Left cardiac atrium (tissue), 4 donors: Measurements from ENCODE around the gene ABCC8. TPM values are rescaled to one million over a fixed set of nuclear protein-coding genes. Genes with fewer than 3 reads are reported as not detected.

ENCODE experiments used
- ATAC-seq, 2 donors: fragments of 200-7000 bp; cut with Tn5 transposase; one replicate each; pipeline ENCODE4 v1.9.1; 2020; ENCODE audit warnings: mild to moderate bottlenecking in 2 of 2, moderate library complexity in 2 of 2
- DNase-seq: peaks from one replicate; pipeline ENCODE4 v3.0.0-alpha.2; 2020
- intact Hi-C, 2 donors: fragments of 100-400 bp; cut with DNase I; formaldehyde crosslinking; loops; one replicate each; pipeline versions ENCODE4 v1.14.1 to v1.15.1; 2022 to 2023
- total RNA-seq, 2 donors: library from RNA; stranded (reverse); fragmentation: NEBNext Ultra II Directional; extraction: Animal tissue kit (Norgen Biotek cat#: 25700); gene quantifications; one replicate each; pipeline ENCODE4 v1.2.1, GENCODE V29; 2021
- donor health status: DM: no; HTN: yes; CAD: no.
- donor health status: DM: no; HTN: yes; CAD: no; lungs with severe emphysema.
- donor health status: DM: yes; HTN: yes; CAD: no.
- donor health status: Dilated cardiomyopathy.

ABCC8 gene
- total RNA-seq, 2 donors from 2014 or later: 0.99 to 1.9 TPM

DNA sequence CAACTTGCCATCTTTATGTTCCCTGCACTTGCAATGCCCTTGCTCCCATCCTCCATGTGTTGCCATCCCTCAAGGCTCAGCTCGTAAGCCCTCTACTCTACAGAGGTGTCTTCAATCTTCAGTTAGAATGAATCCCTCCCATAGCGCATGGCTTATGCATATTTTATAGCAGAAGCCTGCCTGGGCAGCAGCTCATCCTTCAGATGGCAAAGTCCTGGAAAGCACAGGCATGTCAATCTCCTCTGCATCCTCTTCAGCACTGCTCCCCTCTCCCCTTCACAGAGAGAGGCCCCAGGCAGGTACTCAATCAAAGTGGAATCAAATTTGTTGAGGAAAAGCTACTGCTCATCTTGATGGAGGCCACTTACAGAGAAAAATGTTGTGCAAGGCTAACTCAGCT is 31.1 kb upstream of the ABCC8 start:
- no peak for ATAC-seq

DNA sequence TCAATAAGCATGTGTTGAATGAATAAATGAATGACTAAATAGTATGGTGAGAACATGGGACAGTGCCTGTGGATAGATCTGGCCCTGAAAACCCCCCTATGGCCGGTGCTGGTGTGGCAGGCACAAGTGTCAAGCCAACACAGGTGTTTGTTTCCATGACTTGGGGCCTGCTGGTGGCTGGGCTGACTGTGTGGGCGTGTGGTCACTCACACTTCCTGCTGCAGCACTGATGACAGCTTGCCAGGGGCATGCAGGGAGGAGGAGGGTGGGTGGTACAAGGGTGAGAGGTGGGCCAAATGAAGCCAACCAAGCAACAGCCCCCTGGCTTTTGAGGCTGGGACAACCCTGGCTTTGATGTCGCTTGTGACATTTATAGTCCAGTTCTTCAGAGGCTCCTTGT is 30.3 kb upstream of the ABCC8 start:
- intact Hi-C loops: loop anchor here (5.0 to 10.0 kb wide), 2 partner anchors 272 to 275 kb away; no protein-coding TSS in a partner anchor
- DNase-seq (no peak), ATAC-seq (no peak)

More for the DNA sequence above, 31.1 kb upstream of the ABCC8 start:
- DNase-seq: no peak
- intact Hi-C loops: loop anchor here (5.0 to 10.0 kb wide), 2 partner anchors 273 to 275 kb away; no protein-coding TSS in a partner anchor

DNA sequence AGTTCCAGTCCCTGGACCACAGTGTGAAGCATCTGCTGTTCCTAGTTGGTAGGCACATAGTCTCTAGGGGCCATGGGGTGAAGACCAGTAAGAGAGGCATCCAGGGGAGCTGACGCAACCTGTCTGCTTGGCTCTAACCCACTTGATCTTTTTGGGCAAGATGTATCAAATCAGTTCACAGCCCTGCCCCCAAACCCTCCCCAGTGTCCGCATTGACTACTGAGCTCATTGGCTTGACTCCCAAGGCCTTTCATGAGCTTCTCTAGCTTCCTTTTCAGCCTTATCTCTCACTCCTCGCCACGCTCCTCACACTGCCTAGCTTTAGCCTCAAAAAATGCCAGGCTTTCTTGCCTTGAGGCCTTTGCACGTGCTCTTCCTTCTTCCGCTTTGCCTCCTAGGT is 29.7 kb upstream of the ABCC8 start:
- DNase-seq (no peak), ATAC-seq (peak in 1 of 2 donors; percentile 5)
- intact Hi-C loops: loop anchor here (5.0 to 10.0 kb wide), 2 partner anchors 272 to 274 kb away; no protein-coding TSS in a partner anchor

DNA sequence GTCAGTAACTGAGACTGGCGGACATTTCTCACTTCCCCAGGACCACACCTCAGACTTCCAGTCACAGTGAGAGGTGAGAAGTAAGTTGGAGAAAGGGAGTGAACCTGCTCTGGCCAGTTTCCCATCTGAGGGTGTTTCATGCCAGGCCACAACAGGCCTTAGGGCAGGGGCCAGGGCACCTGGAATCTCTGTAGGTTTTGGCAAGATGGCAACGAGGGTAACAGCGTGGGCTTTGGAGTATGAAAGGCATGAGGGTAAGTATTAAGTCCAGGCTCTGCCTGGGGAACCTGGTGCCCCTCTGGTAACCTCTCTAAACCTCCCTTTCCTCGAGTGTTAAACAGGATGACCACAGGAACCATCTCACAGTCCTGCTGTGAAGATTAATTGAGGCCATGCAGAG is 28.5 kb upstream of the ABCC8 start:
- intact Hi-C loops: loop anchor here (5.0 to 10.0 kb wide), 2 partner anchors 270 to 273 kb away; no protein-coding TSS in a partner anchor
- ATAC-seq (no peak), DNase-seq (no peak)

DNA sequence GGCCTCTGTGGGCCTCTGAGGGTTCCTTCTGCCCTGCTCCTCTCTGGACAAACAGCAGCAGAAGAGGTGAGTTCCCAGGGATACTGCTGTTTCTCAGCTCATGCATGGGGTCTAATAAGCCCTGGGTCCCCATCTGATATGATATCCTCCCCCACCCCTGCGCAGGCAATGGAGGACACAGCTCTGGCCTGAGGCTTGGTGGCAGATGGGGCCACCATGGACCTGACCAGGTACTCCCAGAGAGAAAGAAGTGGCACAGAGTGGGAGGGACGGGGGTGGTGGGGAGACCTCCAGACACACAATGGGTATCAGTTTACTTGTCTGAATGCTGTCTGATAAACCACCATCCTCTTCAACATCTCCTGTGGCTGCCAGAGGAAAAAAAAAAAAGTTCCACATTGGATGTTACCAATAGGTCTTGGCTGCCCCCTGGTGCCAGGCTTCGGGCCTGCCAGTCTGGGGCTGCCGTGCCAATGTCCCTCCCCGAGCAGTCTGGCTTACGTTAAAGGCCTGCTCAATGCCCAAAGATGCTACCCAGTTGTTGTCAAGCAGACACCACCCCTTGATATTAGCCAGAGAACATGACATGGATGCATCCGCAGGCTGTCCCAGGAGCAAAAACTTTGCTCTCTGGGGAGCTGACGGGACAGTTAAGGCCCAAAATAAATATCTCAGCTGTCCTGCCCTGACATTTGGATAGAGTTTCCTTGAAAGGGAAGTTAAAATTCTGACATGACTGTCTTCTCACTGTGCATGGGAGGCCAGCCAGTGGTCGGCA is 27.9 kb upstream of the ABCC8 start:
- peak; percentile 73 to 87 for ATAC-seq
- intact Hi-C loops: loop anchor here (5.0 to 10.0 kb wide), 3 partner anchors 117 to 272 kb away; partner anchors contain the start of gene KCNJ11 (in 1 of the 2)
- DNase-seq: peak; percentile 82

DNA sequence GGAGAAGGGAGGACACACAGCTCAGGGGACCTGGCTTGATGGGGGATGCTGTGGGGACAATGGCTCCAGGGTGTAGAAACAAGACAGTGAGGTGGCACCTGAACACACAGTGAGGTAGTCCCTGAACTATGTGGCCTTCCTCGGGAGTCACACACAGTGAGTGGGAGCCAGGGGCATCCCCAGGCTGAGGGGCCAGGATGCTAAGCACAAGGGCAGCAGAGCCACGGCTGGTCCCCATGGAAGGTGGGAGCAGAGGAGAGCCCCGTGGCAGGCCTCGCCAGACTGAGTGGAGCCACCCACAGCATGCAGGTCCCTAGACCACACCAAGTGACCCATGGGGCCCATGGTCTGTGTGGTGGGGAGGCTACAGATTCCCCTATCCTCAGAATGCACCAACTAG is 26.0 kb upstream of the ABCC8 start:
- DNase-seq (no peak), ATAC-seq (no peak)
- intact Hi-C loops: loop anchor here (1.0 to 10.0 kb wide), 3 partner anchors 115 to 268 kb away; partner anchors contain the start of gene KCNJ11 (in 1 of the 2)

DNA sequence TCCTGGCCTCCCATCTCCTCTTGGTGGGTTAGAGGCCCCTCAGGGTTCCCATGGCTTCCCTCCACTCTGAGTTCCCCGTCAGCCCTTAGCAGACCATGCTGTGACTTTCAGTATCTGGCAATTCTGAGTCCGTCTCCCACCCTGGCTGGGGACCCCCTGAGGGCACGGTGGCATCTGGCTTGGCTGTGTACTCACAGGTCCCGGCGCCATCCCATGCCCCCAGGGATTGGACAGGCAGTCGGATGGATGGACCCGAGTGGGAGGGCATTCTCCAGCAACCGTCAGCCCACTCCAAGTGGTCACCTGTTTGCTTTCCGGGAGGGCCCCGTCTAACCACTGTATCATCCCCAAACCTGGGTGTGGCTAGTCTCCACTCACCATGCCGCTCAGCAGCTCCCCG is 24.0 kb upstream of the ABCC8 start:
- DNase-seq (no peak), ATAC-seq (no peak)
- intact Hi-C loops: loop anchor here in 1 of 2 donors (5.0 to 10.0 kb wide), 2 partner anchors 113 to 266 kb away; partner anchors contain the start of gene KCNJ11

DNA sequence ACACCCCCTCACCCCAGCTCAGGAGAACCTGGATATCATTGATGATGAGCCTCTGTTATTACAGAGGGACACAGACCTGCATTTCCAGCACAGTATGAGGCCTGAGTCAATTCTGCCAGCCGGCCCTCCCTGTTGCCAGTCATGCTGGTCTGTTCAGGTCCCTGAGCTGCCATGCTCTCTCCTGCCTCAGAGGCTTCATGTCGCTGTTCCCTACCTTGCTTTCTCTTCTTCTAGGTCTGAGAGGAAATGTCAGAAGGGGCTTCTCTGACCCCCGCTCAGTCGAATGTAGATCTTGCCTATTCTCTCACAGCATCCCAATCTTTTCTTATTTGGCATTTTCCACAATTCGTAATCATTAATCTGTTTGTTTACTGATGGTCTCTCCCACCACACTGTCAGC is 21.8 kb upstream of the ABCC8 start:
- no peak for ATAC-seq
- no peak for DNase-seq
- intact Hi-C loops: no loop called here

DNA sequence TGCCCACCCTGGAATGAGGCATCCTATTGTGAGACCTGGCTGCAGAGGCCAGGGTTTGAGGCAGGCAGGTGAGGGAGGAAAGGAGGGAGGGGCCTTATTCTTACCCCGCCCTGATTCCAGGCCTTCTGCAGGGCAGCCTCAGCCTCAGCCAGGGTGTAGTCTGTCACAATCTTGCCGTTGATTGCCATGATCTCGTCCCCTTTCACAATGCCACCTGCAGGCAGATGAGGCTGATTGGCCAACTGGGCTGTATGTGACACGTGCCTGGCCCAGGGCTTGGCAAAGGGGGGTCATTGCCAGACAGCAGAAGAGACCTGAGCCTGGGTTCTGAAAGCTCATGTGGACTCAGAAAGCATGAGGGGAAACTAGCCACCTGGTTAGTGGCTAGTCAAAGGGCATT is 21.4 kb upstream of the ABCC8 start:
- DNase-seq: no peak
- intact Hi-C loops: no loop called here

DNA sequence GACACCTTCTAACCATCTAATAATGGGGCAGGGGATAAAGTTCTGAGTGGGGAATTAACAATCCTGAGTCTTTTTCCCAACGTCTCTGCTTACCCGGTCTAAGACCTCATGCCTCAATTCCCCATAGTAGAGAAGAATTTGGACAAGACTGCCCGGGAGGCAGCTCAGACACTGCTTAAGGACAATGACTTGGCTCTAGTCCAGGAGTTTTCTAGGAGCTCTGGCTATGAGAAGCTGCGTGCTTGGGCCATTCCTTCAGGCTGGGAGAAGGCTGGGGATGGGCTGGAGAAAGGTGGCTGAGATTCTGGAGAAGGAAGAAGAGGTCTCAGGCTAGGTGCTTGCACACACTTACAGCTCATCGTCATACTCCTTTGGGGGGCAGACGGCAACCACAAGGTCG is 19.8 kb upstream of the ABCC8 start:
- DNase-seq: no peak
- ATAC-seq: no peak
- intact Hi-C loops: no loop called here

More for the DNA sequence above, 21.4 kb upstream of the ABCC8 start:
- ATAC-seq: no peak

DNA sequence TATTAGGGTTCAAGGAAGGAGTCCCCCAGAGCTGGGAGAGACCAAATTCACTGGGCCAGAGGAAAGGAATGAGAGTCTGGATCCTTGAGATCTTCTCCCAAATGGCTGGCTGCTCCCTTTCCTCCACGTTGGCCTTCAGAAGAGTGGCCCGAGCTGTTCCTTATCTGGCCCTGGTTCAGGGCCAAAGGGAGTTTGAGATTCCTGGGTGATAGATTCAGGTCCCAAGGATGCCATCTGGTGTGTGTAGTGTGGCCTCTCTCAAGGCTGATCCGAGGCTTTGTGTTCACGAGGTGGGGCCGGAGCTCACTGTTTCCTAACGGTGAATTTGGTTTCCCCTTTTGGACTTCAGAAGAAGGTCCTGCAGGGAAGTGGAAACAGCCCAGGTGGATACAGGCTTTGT is 17.4 kb upstream of the ABCC8 start:
- DNase-seq (no peak), ATAC-seq (no peak)
- intact Hi-C loops: no loop called here

DNA sequence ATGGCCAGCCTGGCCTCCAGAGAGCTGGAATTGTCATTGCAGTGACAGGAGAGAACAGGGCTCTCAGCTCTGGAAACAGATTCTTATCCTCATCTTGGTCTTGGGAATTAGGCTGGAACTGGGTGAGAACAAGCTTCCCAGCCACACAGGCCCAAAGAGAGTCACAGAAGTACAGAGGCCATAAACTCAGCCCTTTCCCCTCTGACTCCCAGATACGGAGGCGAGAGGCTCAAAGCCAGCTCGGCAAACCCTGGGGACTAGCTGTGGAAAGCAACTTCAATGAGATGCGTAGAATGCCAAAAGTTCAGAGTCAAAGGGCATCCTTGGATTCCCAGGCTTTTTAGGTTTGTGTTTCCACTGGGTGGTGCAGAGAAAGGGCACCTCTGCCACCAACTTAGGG is 14.3 kb upstream of the ABCC8 start:
- peak in 1 of 2 donors; percentile 31 for ATAC-seq
- DNase-seq: no peak
- intact Hi-C loops: no loop called here

DNA sequence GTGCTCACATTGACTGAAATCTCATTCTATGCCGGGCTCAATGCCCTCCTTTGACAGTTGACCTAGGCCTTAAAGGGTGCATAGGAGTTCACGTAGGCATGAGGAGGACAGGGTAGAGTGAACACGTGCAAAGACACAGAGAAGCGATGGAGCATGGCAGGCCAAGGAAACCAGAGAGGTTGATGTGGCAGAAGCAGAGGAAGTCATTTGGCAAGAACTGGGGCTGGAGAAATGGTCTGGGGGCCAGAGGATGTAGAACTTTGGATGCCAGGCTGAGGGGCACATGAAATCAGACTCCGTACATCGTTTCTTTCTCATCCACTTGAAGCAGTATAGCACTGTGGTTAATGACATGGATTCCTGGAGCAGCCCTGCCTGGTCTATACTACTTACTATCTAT is 13.6 kb upstream of the ABCC8 start:
- DNase-seq (no peak), ATAC-seq (no peak)
- intact Hi-C loops: no loop called here

DNA sequence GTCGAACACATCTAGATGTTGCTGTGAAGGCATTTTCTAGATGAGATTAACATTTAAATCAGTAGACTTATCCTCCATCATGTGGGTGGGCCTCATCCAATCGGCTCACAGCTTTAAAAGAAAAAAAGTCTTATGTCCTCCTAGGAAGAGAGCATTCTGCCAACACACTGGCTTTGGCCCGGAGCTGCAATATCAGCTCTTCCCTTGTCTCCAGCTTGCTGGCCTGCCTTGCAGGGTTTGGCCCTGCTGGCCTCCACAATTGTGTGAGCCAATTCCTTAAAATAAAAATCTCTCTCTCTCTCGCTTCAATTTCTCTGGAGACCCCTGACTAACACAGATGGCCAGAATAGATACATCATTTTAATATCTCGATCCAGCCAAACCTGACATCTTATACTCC is 13.1 kb upstream of the ABCC8 start:
- DNase-seq (no peak), ATAC-seq (peak in 1 of 2 donors; percentile 74)
- intact Hi-C loops: no loop called here

DNA sequence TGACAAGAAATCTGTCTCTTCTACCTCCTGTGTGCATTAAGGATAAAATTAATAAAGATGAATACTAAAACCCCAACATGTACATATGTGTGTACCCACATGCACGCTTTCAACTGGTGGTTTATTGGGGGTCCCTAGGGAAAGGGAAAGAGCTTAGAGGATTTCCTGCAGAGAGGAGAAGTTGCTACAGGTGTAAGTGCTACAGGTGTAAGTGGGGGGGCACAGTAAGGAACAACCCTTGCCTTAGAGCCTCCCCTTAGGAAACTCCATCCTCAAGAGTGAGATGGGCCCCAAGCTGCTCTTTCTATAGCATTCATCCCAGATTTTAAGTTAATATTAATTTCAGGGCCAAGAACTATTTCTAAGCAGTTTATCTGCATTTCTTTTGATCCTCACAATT is 11.9 kb upstream of the ABCC8 start:
- DNase-seq (no peak), ATAC-seq (no peak)
- intact Hi-C loops: no loop called here

DNA sequence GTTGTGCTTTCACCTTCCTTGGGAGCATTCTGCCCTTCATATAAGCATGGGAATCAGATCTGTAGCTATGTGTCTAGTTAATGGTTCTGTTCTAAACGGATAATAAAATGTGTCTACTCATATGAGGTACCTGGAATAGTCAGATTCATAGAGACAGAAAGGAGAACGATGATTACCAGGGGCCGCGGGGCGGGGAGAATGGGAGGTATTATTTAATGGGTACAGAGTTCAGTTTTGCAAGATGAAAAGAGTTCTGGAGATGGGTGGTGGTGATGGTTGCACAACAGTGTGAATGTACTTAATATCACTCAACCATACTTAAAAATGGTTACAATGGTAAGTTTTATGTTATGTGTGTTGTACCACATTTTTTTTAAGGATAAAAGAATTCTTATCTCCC is 10.0 kb upstream of the ABCC8 start:
- ATAC-seq: no peak
- intact Hi-C loops: no loop called here
- DNase-seq: no peak

DNA sequence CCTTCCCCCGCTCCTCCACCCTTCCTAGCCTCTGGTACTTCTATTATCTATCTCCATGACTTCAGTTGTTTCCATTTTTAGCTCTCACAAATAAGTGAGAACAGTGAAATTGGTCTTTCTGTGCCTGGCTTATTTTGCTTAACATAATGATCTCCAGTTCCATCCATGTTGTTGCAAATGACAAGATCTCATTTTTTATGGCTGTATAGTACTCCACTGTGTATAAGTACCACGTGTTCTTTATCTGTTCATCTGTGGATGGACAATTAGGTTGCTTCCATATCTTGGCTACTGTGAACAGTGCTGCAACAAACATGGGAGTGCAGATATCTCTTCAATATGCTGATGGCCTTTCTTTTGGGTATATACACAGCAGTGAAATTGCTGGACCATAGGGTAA is 6.9 kb upstream of the ABCC8 start:
- intact Hi-C loops: no loop called here
- no peak for DNase-seq
- no peak for ATAC-seq

DNA sequence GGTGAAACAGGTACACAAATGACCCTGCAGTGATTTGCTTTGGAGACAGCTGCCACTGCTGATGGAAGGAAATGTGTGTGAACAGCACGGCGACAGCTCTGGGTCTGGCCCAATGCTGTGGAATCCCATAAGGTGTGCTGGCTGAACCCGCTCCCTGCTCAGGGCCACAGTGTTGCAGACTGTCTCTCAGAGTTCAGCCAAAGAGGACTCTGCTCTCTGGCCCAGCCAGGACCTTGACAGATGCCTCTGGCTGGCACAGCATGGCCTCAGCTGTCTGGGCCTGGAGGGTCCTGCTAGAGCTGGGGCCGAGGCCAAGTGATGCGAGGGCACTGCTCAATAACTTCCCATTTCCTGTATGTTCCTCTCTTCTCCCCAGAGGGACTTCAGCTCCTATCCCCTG is 5.3 kb upstream of the ABCC8 start:
- ATAC-seq (no peak), DNase-seq (no peak)
- intact Hi-C loops: no loop called here

DNA sequence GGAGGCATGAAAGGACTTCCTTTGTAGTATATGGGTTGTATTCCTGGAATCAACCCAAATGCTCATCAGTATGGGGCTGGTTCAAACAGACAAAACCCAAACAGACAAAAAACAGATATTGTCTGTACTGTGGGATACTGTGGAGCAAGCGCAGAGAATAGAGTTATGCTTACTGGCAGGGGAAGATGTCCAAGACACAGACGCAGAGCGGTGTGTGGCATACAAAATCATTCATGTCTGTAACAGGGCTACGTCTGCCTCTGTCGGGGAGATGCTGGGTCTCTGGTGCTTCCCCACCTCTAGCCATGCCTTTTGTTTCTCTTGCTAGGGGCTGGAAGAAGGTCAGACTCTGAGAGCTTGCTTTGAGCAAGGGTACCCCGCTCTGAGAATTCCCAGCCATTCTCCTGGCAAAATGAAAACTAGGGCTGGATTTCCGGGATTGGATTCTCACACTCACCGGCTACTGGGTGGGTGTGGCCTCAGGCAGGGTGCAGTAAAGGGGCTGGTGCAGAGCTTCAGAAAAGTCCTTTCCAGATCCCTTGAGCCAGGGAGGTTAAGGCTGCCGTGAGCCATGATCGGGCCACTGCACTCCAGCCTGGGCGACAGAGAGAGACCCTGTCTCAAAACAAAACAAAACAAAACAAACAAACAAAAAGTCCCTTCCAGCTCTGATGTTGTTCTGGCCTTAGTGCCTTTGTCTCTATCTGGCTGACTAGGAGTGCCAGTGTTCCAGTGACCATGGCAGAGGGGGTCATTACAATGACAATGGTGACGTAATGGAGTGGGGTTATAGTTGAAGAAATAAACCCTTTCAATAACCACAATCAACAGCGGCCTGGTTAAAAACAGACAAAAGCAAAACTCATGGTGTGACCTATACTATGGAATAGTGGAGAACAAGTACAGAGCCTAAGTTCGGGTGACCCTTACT is 2.9 kb upstream of the ABCC8 start:
- DNase-seq (peak; percentile 41), ATAC-seq (peak; percentile 58 to 77)
- intact Hi-C loops: no loop called here

DNA sequence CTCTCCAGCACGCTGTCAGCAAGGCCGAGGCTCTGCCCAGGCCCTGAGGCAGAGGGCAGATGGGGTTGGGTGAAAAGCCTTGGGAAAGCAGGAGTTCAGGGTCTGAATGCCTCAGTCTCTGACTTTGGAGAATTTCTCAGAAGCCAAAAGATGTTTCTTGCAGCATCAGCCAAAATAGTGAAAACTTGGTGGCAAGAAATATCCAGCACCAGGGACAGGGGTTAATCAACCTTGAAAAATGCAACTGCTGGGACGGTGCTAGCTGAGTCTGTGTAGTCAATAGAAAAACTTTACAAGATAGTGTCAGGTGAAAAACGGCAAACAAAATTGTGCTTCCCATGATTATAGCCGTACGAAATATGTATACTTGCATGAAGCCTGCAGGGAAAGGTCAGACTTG is 1.4 kb upstream of the ABCC8 start:
- no peak for ATAC-seq
- intact Hi-C loops: no loop called here
- no peak for DNase-seq
